Measurements from ENCODE around the gene KCMF1.

GRCh38 chr2:85024372-85025047 lies 53.5 kb downstream of the KCMF1 start:
- TF ChIP-seq POLR2AphosphoS5 (IDR thresholded peaks at IDR 0.05; ENCODE audit: borderline replicate concordance, low read depth, low read length), result no peak
- TF ChIP-seq EZH2 (IDR thresholded peaks at IDR 0.05), result no peak

Measured in SK-N-MC (cell line).